TTC549 (cell line): ENCODE results near the gene ETV4.
"Not testable (repeated sequence)": the region's sequence is repeated elsewhere in the genome, so short reads cannot be mapped to it uniquely, and the experiment has no call there.

Source experiments
- FAIRE-seq: peaks from 2 replicates; lab custom pipeline; 2012; peaks lifted over from hg19 to GRCh38; lab: Jason Lieb, UNC

The ETV4 gene

GRCh38 chr17:43543300-43543699, 2.8 kb downstream of the ETV4 start:
- FAIRE-seq, result no peak

GRCh38 chr17:43542859-43543258, 3.3 kb downstream of the ETV4 start:
- no peak for FAIRE-seq

GRCh38 chr17:43540821-43541674, 5.1 kb downstream of the ETV4 start:
- no peak for FAIRE-seq

GRCh38 chr17:43536236-43536992, 9.7 kb downstream of the ETV4 start:
- FAIRE-seq, result no peak

- no peak for FAIRE-seq
These were observed 11.2 kb downstream of the ETV4 start for GRCh38 chr17:43534909-43535308.

GRCh38 chr17:43533699-43534098, 12.4 kb downstream of the ETV4 start:
- FAIRE-seq, result no peak

GRCh38 chr17:43532581-43532980, 13.6 kb downstream of the ETV4 start:
- no peak for FAIRE-seq

GRCh38 chr17:43531955-43532354, 14.2 kb downstream of the ETV4 start:
- FAIRE-seq, result no peak

- FAIRE-seq, result no peak
These were observed 15.1 kb downstream of the ETV4 start for GRCh38 chr17:43531082-43531378.

- FAIRE-seq, result peak; percentile 52
These were observed 15.7 kb downstream of the ETV4 start for GRCh38 chr17:43530288-43531081.

GRCh38 chr17:43529947-43530287, 16.2 kb downstream of the ETV4 start:
- FAIRE-seq, result no peak

GRCh38 chr17:43528988-43529814, 16.9 kb downstream of the ETV4 start:
- FAIRE-seq, result no peak

- FAIRE-seq, result no peak
These were observed 17.7 kb downstream of the ETV4 start for GRCh38 chr17:43528319-43528987.

- no peak for FAIRE-seq
These were observed 19.1 kb downstream of the ETV4 start for GRCh38 chr17:43526886-43527648.

- no peak for FAIRE-seq
These were observed 21.1 kb downstream of the ETV4 start for GRCh38 chr17:43524945-43525575.

GRCh38 chr17:43521389-43521788, 24.8 kb downstream of the ETV4 start:
- no peak for FAIRE-seq

GRCh38 chr17:43517615-43518386, 28.3 kb downstream of the ETV4 start:
- no peak for FAIRE-seq

- no peak for FAIRE-seq
These were observed 29.0 kb downstream of the ETV4 start for GRCh38 chr17:43517161-43517560.

GRCh38 chr17:43515656-43516055, 30.5 kb downstream of the ETV4 start:
- no peak for FAIRE-seq

GRCh38 chr17:43511199-43511598, 34.9 kb downstream of the ETV4 start:
- not testable (repeated sequence) for FAIRE-seq
